K562 (cell line): ENCODE results near the gene TIGAR.

Experiments
- EP300 ChIP-seq: IDR thresholded peaks from 2 replicates; pipeline ENCODE4 v1.6.1; 2012; ENCODE audit warnings: low read length, improper control_type of control experiment
- JUND ChIP-seq, 2 experiments: IDR thresholded peaks; 2 replicates in 1 of 2; 3 replicates in 1 of 2; pipeline ENCODE4 v1.6.1; 2011; ENCODE audit warnings: borderline replicate concordance in 2 of 2, low read depth in 2 of 2, low read length in 2 of 2, improper control_type of control experiment in 1 of 2, missing biosample characterization in 1 of 2, missing genetic modification characterization in 1 of 2, missing genetic modification reagents in 1 of 2
- POLR2A ChIP-seq: fragments of 450-650 bp; conservative IDR thresholded peaks from 2 replicates; pipeline ENCODE4 v1.6.1; 2016
- SMARCE1 ChIP-seq: fragments of 450-650 bp; IDR thresholded peaks from 2 replicates; pipeline ENCODE4 v1.7.1; 2016; ENCODE audit warnings: mild to moderate bottlenecking
- SMC3 ChIP-seq: conservative IDR thresholded peaks from 2 replicates; pipeline ENCODE4 v1.6.1; 2011; ENCODE audit warnings: low read depth, low read length, improper control_type of control experiment; ENCODE audit not compliant: insufficient read depth

GRCh38 chr12:4386801-4387200 lies 65.8 kb downstream of the TIGAR start:
- TF ChIP-seq SMC3 (no peak), POLR2A (no peak), EP300 (no peak), SMARCE1 (no peak), JUND (IDR thresholded peaks at IDR 0.05; ENCODE audit: borderline replicate concordance, low read depth, low read length) (no peak), JUND (tag; IDR thresholded peaks at IDR 0.05; ENCODE audit: borderline replicate concordance, low read depth, low read length) (no peak)
